ENCODE data around the gene RUVBL1.

- TF ChIP-seq EZH2 (IDR thresholded peaks at IDR 0.05; ENCODE audit: borderline replicate concordance, low read length) (no peak), CTCF (conservative IDR thresholded peaks at IDR 0.05 in 1 of 2, IDR thresholded peaks at IDR 0.05 in 1 of 2; ENCODE audit: extremely low read depth in 1 of 2, insufficient read depth in 1 of 2, low read depth in 1 of 2, low read length in 2 of 2) (no peak)
Observed at GRCh38 chr3:128041344-128041743, 82.3 kb downstream of the RUVBL1 start.
